Stimulated activated CD8-positive, alpha-beta memory T cell treated with anti-CD3 and anti-CD28 coated beads, Interleukin-7, amount 100 ng/mL, for 4 hours (primary cell): Measurements from ENCODE around the gene DOCK4.

Experiments
- DNase-seq, 2 donors: peaks; one replicate each; pipeline ENCODE4 v3.0.0-alpha.2; 2020; ENCODE audit warnings: low read depth in 2 of 2

DOCK4 gene

DNA sequence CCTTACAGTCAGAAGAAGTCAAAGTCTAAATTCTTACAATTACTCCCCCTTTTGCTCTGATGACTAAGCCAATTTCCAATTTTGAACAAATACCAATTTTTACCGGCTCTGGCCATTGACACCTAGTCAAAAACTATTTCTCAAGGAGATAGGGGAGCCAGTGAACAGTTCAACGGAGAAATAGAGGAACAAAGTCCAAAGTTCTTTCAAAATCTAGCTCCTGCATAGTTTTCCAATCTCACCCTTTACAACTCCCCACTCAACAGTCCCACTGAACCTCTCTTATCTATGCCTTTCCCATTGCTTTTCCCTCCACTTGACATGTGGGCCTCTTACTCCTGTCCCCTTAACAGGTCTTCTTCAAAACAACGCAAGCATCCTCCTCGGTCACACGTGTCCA lies 192.9 kb downstream of the DOCK4 start:
- no peak for DNase-seq

DNA sequence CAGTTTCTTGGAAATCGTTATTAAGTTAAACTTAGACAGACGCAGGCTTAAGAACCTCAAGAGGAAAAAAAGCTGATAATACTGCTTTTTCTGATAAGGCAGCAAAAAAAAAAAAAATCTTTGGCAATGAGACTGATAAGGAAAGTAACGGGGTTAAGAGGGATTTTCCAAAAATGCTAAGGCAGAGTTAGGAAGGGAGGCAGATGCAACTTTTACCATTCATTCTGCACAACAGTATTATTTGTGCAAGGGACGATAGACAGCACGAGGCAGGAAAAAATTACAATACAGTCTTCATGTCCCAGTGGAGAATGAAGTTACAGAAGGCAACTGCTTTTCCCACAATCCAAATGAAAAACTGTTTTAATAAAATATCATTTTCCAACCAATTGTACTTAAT lies 194.0 kb downstream of the DOCK4 start:
- no peak for DNase-seq

DNA sequence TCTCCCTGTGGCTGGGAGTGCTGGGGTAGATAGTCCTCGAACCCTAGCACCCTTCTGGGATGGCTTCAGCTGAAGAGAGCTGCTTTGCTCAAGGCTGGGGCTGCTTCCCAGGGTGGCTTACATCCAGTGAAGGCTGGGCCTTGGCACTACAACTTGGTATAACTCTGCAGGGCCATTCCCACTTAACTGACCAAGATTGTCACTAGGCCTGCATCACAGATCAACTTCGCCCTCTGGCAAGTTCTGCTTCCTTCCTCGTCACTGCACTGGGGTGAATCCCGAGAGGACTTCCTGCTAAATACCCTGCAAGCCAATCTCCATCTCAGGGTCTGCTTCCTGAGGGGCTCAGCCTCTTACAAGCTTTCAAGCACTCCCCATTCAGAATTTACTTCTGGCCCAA lies 195.2 kb downstream of the DOCK4 start:
- no peak for DNase-seq

DNA sequence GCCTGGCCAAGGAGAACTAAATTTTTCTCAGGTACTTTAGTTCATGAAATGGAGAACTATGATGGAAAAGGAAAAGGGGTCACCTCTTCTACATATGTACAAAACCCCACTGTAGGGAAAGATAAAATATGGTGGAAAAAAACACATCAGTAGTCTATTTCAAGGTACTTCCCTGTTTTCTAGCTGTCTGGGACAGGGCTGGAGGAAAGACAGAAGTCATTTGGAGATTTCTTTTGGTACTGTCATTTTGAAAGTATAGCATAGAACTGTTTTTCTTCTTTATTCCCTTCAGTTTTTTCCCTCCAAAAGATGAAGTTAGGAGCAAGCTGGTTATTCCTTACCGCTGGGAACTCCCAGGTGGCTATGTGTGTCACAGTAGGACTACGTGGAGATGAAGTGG lies 196.1 kb downstream of the DOCK4 start:
- DNase-seq, result no peak

DNA sequence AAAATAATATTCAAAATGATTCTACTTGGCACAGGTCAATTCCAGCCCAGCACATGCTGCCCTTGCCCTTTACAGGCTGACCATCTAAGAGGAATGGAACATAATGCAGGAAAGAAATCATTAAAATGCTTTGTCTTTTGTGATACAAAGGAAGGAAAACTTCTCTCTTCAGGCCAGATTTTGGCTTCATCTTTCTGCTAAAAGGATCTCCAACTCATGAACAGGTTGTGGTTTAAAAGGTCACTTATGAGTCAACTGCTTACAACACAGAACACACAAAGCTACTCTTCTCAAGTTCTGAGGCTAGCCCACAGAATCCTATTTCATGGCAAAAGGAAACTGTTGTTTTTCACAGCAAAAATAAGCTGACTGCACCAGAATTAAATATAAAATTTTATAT lies 197.1 kb downstream of the DOCK4 start:
- DNase-seq, result no peak

DNA sequence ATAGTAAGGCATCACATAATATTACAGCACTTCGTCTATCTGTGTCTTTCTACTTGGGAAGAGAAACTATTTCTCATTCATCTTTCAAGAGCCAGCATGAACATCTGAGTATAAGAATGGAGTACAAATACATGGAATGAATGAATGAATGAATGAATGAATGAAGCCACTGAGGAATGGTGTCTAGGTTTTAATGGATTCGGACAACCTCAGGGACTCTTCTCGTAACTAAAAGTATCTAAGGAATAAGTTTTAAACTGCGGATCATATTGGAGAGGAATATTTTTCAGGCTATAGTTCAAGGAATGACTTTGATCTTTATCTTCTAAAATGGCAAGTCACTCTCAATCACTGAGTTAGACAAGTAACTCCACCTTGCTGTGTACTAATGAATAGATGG lies 199.0 kb downstream of the DOCK4 start:
- DNase-seq, result no peak

DNA sequence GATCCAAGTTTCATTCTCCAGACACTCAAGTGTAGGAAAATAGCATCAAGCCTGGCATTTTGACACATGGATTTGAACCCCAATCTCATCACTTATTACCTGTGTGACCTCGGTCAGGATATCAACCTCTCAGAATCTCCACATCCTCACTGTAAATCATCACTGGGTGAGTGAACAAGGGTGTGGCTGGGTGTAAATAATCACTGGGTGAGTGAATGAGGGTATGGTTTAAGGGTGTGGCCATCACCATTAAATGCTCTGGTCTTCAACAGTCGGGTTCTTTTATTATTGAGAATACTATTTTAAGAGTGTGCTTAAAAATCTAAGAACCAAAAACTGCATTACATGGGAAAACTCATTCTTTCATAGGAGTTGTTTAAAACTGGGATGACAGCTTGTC lies 200.1 kb downstream of the DOCK4 start:
- DNase-seq, result no peak

DNA sequence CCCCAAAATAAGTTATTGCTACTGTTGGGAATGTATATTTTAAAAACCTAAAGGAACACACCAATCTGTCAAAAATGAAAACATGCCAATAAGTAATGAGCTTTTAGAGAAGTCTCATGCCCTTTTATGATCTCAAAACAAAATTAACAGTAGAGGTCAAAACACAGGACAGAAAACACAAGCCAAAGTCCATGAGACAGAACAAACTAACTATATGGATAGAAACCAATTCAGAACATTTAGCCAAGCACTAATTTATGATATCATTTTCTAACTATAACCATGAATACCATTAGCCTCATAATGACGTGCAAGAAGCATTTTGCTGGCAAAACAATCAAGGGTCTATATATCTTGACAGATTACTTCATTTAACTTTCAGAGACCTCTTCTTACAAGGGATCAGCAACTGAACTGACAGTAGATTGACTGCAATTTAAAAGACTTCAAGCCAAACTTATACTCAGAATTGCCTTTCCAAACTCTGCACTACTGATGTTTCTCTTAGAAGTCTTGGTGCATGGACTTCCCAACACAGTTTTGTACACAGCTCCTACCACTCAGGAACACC lies 200.9 kb downstream of the DOCK4 start:
- DNase-seq, result no peak

DNA sequence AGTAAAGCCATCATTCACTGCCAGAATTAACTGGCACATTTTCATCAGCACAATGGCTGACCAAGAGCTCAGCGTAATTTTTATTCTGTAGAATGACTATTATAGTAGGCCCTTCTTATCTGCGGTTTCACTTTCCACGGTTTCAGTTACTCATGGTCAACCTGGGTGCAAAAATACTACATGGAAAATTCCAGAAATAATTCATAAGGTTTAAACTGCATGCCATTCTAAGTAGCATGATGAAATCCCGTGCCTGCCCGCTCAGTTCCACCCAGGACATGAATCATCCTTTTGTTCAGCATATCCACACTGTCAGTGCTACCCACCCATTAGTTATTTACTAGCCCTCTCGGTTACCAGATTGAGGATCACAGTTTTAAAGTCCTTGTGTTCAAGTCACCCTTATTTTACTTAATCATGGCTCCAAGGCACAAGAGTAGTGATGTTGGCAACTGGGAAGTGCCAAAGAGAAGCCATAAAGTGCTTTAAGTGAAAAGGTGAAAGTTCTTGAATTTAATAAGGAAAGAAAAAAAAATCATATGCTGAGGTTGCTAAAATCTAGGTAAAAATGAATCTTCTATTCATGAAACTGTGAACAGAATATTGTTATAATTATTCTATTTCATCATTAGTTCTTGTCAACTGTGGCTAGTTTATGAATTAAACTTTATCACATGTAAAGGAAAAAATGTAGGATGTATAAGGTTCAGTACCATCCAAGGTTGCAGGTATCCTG lies 204.9 kb downstream of the DOCK4 start:
- no peak for DNase-seq

DNA sequence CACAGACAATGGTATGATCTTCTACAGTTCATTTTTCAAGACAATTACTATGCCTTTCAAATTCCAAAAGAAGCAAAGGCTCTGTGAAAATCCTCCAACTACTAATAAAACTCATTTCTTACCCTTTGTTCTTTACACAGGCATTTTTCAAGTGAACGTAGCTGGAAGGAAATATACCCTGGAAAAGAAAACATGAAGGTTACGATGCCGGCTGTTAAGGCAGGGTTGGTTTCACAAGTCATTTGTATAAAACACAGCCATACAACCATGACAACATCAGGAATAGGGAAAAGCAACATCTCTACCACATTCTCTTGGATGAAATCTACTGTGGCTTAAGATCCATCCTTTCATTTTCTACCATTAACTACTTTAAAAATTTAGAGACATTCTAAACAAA lies 207.9 kb downstream of the DOCK4 start:
- DNase-seq, result no peak

DNA sequence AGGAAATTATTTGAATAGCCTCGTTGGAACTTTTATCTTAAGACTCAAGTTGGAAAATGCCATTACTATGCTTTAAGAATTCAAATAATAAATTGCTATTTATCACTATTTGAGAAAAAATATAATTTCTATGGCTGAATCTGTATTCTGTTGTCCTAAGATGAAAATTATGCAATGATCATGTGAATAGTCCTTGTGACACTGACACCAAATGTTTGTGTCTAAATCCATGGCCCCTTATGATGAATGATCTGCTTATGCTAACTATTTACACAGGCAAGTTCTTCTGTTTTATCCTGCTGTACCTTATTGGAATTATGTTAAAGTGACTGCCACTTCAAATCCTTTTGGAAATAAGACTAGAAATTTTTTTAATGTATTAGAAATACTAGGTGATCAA lies 208.7 kb downstream of the DOCK4 start:
- no peak for DNase-seq

DNA sequence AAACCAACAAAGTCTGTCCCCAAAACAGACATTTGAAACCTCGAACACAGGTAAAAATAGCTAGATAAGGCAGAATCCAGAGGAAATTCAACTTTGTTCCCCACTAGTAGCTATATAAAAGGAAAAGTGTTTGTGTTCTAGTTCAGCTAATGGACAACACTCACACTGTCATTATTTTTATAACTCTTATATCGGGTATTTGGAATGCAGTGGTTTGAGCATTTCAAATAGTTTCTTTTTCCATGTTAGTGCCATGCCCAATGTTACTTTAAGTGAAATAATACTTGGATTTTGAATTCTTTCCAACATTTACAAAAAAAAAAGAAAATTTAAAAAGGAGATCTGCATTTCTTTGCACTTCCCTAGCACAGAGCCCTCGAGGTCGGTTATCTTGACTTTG lies 213.6 kb downstream of the DOCK4 start:
- no peak for DNase-seq

DNA sequence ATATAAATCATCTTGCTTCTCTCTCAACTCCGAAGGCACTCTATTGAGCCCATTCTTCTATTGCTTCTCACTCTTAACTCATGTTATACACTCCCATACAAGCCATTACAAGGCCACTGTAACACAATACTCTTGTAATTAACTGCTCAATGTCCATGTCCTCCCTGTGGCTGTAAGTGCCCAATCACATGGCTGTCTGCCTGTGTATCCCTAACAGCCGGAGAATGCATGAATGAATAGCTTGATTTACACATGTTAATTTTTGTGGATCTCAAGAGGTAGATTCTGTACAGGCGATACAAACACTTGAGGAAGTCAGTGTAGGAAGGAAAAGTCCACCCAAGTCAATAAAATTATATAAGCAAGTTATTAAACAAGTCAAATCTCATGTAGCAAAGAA lies 215.6 kb downstream of the DOCK4 start:
- DNase-seq, result no peak

DNA sequence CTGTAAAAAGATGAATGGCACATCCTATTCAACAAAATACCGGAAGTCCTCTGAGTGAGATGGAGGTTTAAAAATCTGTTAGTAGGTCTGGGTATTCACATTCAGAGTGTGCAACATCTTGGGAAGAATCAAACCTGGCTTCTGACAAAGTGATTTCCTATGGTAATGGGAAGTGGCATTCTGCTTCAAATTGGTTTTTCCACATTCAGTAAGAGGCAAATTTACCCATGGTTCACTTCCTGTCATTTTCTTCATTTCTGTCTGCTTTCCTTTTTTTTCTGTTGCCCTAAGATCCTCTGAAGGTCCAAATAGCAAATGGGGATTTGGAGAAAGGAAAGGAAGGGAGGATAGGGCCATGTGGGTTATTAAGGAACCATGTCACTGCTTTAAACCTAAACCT lies 218.3 kb downstream of the DOCK4 start:
- no peak for DNase-seq

DNA sequence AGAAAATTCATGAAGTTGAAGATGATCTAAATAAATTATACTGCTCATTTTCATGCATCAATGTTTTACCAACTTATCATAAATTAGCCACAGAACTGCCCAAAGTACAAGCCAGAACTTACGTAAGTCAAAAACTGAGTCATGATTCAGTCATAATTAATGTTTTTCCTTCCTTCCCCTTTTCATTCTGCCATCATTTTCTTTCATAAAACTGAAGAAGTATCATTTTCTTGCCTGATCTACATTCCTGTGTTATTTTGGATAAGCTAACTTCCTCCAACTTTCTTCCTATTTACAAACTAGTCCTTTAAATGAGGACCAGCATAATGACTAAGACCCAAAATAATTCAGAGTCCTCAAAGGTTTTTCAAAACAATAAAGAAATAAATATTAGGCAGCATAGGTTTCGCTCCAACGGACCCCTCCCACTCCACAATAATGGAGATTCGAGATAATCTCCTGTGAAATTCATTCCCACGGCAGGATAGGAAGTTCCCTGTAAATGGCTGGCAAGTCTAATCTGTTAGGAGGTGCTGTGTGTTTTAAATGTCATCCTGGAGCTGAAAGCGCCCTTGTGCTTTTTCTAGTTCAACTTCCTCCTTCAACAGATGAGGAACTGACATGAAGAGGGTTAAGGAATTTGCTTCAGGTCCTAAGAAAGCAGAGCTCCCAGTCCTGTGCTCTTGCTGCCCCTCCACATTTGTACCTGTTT lies 218.9 kb downstream of the DOCK4 start:
- no peak for DNase-seq

DNA sequence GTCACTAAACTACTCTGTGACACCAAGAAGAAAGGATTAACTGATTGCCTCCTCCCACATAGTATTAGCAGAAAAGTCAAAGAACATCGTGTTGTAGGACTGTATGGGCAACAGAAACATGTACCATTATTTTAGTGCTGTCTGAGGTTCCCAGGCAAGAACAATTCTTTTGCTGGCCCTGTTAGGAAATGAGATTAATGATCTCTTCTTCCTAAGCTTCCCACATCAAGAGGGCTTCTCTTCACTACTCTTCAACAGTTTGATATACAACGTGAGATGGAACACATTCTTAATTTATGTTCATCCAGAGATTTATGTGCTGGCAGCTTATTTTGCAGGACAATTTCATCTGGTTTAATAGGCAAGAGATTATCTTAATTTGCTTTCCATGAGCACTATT lies 219.6 kb downstream of the DOCK4 start:
- DNase-seq, result no peak

DNA sequence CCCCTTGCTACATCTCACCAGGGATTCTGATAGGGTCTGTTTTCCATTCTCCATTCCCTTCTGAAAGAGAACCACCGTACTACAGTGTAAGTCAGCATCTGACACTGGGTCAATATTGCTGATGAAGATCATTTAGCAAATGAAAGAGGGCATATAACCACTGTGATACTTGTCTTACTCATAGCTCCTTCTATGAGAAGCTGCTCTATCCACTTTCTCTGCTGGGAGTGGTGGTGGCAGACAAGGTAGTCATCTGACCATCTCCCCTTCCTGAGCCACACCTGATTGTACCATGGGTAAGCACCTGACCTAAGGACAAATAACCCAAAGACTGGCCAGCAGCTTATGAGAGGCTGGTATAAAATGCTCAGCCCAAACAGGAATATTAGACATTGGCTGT lies 220.4 kb downstream of the DOCK4 start:
- no peak for DNase-seq

DNA sequence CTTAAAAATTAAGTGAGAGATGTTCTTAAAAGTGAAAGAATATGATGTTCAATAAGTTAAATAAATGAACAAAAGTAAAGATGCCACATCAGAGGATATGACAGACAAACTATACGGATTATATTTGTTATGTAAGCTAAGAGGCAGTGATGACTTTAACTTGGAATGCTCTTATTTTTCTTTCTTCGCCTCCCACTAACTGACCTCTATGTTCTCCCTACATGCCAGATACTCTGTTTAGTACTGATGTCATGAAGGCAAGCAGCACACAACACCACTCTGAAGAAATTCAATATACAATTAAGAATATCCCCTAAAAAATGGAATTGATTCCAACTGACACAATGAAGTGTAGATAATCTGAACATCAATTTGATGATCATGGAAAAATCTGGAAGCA lies 223.4 kb downstream of the DOCK4 start:
- DNase-seq, result no peak

DNA sequence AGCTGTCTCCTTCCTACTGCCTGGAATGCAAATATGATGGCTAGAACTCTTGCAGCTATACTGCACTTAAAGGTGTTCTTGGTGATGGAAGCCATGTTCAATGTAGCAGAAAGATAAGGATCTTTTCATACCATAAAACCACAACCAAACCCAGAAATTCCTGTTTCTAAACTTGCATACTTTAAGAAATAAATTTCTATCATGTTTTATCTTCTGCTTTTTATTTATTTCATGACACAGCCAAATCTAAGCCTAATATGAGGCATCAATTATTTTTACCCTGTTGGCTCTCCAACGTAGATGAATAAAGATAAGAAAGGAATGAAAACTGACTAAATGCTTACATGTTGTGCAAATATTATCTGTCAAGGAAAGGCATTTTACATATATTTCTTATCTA lies 224.1 kb downstream of the DOCK4 start:
- DNase-seq, result no peak

DNA sequence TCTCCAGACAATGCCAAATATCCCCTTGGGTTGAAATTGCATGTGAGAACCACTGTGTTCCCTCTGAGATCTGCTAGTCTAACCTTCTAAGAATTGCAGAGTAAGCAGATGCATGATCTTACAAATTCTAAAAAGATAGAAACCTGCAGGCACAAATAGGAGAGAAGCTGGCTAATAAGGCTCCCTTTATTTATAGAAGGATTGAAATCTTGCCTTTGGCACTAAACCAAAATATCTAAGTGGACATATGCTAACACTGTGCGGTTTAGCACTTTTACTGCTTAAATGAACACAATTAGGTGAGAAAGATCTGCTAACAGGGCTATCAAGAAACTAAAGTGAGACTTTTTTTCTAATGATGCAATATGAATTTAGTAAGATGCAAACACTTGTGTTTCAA lies 225.5 kb downstream of the DOCK4 start:
- DNase-seq, result no peak

DNA sequence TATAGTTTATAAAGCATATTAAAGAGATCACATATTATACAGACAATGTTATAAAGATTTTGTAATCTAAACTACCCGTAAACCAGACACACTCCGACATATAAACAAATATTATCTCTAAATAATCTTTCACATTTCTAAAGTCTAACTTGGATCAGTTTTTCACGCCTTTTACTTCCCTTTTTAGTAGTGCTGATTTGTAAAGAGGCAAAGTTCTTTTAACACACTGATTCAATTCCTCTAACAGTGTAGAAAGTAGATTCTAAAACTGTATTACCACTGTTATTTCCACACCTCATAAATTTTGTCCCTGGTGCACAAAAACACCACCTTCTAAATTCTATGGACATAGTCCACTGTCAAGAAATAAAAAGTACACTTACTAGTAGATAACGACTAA lies 230.9 kb downstream of the DOCK4 start:
- DNase-seq, result no peak

DNA sequence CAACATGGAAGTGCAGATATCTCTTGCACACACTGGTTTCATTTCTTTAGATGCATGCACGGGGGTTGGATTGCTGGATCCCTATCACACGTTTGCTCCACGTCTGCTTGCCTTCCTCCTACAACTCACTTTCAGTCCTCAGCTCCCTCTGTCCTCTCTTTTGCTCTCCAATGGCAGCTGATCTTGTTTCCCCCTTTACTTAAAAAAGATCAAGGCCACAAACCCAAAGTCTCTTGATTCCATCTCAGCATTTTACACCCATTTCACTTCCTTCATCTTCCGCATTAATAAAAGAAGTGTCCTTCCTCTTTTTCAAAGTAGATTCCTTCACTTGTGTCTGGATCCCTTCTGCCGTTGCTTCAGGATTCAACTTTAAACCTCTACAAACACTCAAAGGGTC lies 245.2 kb downstream of the DOCK4 start:
- no peak for DNase-seq

DNA sequence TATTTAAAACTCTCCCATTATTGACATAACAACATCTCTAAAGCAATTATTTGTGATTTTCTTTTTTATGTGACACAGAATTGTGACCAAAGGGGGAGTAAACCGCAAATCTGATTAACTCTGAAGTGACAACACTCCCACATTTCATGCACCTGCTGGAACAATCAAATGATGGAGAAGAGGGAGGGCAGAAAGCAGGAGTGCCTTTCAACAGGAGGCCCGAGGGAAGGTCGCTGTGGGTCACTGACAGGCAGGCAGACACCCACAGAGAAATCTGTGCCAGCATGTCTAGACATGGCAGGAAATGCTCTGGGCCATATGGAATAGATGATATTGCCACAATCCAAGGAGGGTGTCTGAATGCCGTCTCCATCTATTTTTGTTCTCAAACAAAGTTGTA lies 247.3 kb downstream of the DOCK4 start:
- no peak for DNase-seq
